Parathyroid adenoma (tissue), 2 donors: ENCODE data around the gene OR52J3.

Experiments used
- H2AFZ ChIP-seq: fragments of 300-600 bp; sonication (generic); one replicate; pipeline ENCODE4 v1.7.0; 2017; ENCODE audit warnings: antibody characterized with exemption, mild to moderate bottlenecking
- H3K27ac ChIP-seq: fragments of 300-600 bp; sonication (generic); one replicate; pipeline ENCODE4 v1.7.0; 2017
- H3K27me3 ChIP-seq: fragments of 300-600 bp; sonication (generic); one replicate; pipeline ENCODE4 v1.7.0; 2017; ENCODE audit warnings: low read length; ENCODE audit not compliant: control insufficient read depth, insufficient read depth
- H3K36me3 ChIP-seq: fragments of 300-600 bp; sonication (generic); one replicate; pipeline ENCODE4 v1.7.0; 2017; ENCODE audit warnings: low read length; ENCODE audit not compliant: control insufficient read depth, insufficient read depth
- H3K4me1 ChIP-seq: fragments of 300-600 bp; sonication (generic); one replicate; pipeline ENCODE4 v1.7.0; 2017; ENCODE audit warnings: control low read depth
- H3K4me2 ChIP-seq: fragments of 300-600 bp; sonication (generic); one replicate; pipeline ENCODE4 v1.7.0; 2017; ENCODE audit warnings: low read length
- H3K4me3 ChIP-seq: fragments of 300-600 bp; sonication (generic); one replicate; pipeline ENCODE4 v1.7.0; 2017; ENCODE audit warnings: low read depth, low read length
- H3K79me2 ChIP-seq: fragments of 300-600 bp; sonication (generic); one replicate; pipeline ENCODE4 v1.7.0; 2017; ENCODE audit warnings: control low read depth
- H3K9ac ChIP-seq: fragments of 300-600 bp; sonication (generic); one replicate; pipeline ENCODE4 v1.7.0; 2017; ENCODE audit warnings: mild to moderate bottlenecking
- H3K9me3 ChIP-seq: fragments of 300-600 bp; sonication (generic); one replicate; pipeline ENCODE4 v1.7.0; 2017; ENCODE audit warnings: low read length; ENCODE audit not compliant: control insufficient read depth
- TF ChIP-seq, protein P1 (sequence below): fragments of 300-600 bp; sonication (generic); IDR thresholded peaks from one replicate; pipeline ENCODE4 v1.7.0; 2017; ENCODE audit warnings: antibody characterized with exemption, mild to moderate bottlenecking
- donor health status: primary hyperparathyroidism.

Gene OR52J3

DNA sequence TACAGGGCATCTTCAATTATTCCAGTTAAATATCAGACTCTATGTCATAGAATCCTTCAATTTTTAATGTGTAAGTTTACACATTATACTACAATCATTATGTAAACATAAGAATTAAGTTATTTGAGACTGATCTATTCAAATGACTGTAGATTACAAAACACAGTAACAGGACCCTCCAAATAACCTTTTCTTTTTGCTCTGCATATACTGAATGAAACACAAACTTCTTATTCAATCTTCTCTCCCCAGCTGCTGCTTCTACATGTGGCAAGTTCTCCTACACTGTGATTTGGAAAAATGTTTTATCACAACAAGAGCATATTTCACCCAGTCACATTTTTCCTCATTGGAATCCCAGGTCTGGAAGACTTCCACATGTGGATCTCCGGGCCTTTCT is at the start of gene OR52J3:
OR52J3 (plus strand) TSS at position 301 of the 400 bp plus-strand sequence; CDS start at position 301, 0 bp downstream.
- TF ChIP-seq, protein P1, sequence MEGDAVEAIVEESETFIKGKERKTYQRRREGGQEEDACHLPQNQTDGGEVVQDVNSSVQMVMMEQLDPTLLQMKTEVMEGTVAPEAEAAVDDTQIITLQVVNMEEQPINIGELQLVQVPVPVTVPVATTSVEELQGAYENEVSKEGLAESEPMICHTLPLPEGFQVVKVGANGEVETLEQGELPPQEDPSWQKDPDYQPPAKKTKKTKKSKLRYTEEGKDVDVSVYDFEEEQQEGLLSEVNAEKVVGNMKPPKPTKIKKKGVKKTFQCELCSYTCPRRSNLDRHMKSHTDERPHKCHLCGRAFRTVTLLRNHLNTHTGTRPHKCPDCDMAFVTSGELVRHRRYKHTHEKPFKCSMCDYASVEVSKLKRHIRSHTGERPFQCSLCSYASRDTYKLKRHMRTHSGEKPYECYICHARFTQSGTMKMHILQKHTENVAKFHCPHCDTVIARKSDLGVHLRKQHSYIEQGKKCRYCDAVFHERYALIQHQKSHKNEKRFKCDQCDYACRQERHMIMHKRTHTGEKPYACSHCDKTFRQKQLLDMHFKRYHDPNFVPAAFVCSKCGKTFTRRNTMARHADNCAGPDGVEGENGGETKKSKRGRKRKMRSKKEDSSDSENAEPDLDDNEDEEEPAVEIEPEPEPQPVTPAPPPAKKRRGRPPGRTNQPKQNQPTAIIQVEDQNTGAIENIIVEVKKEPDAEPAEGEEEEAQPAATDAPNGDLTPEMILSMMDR: no peak
- Histone ChIP-seq H3K4me1 (no peaks in the 10 kb centered on the region), H2AFZ (no peak within 1 kb of the TSS), H3K36me3 (no peaks in the 10 kb centered on the region), H3K9me3 (no peaks in the 10 kb centered on the region), H3K9ac (no peak within 1 kb of the TSS), H3K27me3 (no peaks in the 10 kb centered on the region), H3K27ac (no peak within 1 kb of the TSS), H3K4me3 (no peak within 1 kb of the TSS), H3K79me2 (no peaks in the 10 kb centered on the region), H3K4me2 (no peak within 1 kb of the TSS)

DNA sequence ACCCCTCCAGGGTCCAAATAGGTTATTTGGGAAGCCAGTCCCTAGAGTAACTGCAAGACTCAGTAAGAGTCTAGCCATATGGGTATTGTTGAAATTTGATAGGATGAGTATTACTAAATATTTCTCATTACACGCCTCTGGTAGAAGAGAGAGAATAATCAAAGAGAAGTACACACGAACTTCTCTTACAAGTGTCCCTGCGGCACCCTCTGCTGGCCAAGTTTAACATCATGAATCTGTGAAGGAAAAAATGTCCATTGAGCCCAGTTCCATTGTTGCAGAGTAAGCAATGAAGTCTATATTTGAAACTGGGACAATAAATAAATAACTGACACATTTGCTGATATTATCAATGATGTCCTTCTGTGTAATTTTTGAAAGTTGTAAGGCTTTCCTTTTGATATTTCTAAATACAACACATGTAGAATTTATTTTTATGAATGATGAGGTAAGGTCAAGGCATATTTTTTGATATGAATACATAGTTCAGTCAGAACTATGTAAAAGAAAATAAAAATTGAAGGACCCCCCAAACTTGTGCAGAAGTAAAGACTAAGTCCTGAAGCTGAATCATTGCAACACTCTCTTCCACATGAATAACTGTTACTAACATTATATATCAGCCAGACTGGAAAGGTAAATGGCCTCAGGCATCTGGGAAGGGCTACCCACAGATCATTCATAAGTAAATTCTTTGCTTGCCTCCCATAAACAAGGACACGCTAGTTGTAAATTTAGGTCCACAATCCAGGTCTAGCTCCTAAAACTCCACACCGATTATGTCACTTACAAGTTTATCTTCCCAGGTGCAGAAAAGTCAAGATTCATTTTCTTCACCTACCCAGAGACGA is 41.7 kb upstream of the OR52J3 start:
- H3K4me3 ChIP-seq: no peak overlapping the region
- H3K4me1 ChIP-seq: no peaks in the 10 kb centered on the region
- no peaks in the 10 kb centered on the region for H3K36me3 ChIP-seq
- no peak overlapping the region for H3K9ac ChIP-seq
- no peaks in the 10 kb centered on the region for H3K9me3 ChIP-seq
- H3K4me2 ChIP-seq: no peak overlapping the region
- no peaks in the 10 kb centered on the region for H3K27me3 ChIP-seq
- H2AFZ ChIP-seq: no peak overlapping the region
- H3K79me2 ChIP-seq: no peaks in the 10 kb centered on the region
- no peak overlapping the region for H3K27ac ChIP-seq
- TF ChIP-seq, protein P1: peak; percentile 50

DNA sequence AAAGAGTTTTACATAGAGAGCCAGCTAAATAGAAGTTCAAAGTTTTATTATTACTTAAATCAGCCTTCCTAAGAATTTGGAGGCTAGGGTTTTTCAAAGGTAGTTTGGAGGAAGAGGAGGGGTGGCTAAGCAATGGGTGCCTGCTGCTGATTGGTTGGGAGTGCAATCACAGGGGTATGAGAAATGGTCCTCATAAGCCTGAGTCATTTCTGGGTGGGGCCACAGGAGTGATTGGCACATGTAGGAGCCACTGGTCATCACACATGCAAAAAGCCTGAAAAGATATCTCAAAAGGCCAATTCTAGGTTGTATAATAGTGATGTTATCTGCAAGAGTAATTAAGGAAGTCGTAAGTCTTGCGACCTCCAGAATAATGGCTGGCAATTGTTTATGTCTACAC is 38.8 kb upstream of the OR52J3 start:
- no peaks in the 10 kb centered on the region for H3K36me3 ChIP-seq
- H3K9ac ChIP-seq: no peak overlapping the region
- no peak overlapping the region for H3K27ac ChIP-seq
- H3K9me3 ChIP-seq: no peaks in the 10 kb centered on the region
- no peak overlapping the region for H3K4me2 ChIP-seq
- no peak overlapping the region for H3K4me3 ChIP-seq
- no peaks in the 10 kb centered on the region for H3K4me1 ChIP-seq
- H2AFZ ChIP-seq: no peak overlapping the region
- H3K79me2 ChIP-seq: no peaks in the 10 kb centered on the region
- TF ChIP-seq, protein P1: no peak
- H3K27me3 ChIP-seq: no peaks in the 10 kb centered on the region

DNA sequence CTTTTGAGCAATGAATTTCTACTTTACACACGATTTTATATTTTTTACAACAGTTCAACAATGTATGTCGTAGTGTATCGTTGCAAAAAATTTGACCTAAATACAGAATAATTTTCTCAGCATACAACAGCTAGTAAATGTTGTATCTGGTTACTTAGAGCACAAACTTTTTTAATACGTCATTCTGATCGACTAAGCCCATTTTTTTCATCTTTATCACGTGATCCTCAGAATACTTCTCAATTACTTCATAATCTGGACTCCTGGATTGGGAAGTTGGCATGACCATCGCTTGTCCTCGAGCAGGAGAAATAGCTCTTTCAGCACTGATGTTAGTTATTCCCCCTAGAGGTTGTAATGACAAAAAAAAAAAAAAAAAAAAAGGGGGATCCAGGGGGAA is 35.1 kb upstream of the OR52J3 start:
- H3K27me3 ChIP-seq: no peaks in the 10 kb centered on the region
- no peaks in the 10 kb centered on the region for H3K9me3 ChIP-seq
- H3K4me1 ChIP-seq: no peaks in the 10 kb centered on the region
- H2AFZ ChIP-seq: no peak overlapping the region
- no peak overlapping the region for H3K4me2 ChIP-seq
- H3K36me3 ChIP-seq: no peaks in the 10 kb centered on the region
- H3K9ac ChIP-seq: no peak overlapping the region
- no peak overlapping the region for H3K27ac ChIP-seq
- TF ChIP-seq, protein P1: no peak
- no peak overlapping the region for H3K4me3 ChIP-seq
- H3K79me2 ChIP-seq: no peaks in the 10 kb centered on the region

DNA sequence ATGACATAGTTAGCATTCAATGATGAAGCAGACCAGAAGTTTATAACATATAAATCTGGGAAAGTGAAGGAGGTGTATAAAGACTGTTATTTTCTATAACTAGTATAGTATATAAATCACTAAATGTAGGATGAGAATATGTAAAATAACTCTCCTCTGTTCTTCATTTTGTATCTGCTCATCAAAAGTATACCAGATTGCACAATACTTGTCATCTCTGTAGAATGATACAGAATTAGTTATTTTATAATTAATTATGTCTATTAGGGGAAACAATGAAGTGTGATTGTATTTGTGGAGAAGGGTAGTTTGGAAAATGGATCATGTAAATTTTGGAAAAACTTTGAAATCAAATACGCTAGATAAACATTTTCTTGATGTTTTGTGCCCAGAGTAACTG is 33.3 kb upstream of the OR52J3 start:
- H3K79me2 ChIP-seq: no peaks in the 10 kb centered on the region
- no peaks in the 10 kb centered on the region for H3K9me3 ChIP-seq
- no peak overlapping the region for H2AFZ ChIP-seq
- no peak overlapping the region for H3K4me2 ChIP-seq
- no peaks in the 10 kb centered on the region for H3K27me3 ChIP-seq
- no peak overlapping the region for H3K9ac ChIP-seq
- no peak overlapping the region for H3K4me3 ChIP-seq
- no peak overlapping the region for H3K27ac ChIP-seq
- no peaks in the 10 kb centered on the region for H3K36me3 ChIP-seq
- H3K4me1 ChIP-seq: no peaks in the 10 kb centered on the region
- TF ChIP-seq, protein P1: no peak
